ENCODE data around the gene OR51B5.
A peak's percentile ranks its signal among the peaks of the same experiment; 100 is the strongest.
"Not testable (repeated sequence)": the region's sequence is repeated elsewhere in the genome, so short reads cannot be mapped to it uniquely, and the experiment has no call there.

The OR51B5 gene, protein sequence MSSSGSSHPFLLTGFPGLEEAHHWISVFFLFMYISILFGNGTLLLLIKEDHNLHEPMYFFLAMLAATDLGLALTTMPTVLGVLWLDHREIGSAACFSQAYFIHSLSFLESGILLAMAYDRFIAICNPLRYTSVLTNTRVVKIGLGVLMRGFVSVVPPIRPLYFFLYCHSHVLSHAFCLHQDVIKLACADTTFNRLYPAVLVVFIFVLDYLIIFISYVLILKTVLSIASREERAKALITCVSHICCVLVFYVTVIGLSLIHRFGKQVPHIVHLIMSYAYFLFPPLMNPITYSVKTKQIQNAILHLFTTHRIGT

GRCh38 chr11:5343474-5344335, at the start of gene OR51B5:
TSS of gene OR51B5 (minus strand) at chr11:5343524. CDS start at chr11:5343524, 0 bp downstream.
- DNase-seq (ENCODE audit: low spot score): no peak

- DNase-seq (ENCODE audit: low spot score): no peak
Observed at GRCh38 chr11:5390210-5390609, 46.9 kb upstream of the OR51B5 start.

DNA sequence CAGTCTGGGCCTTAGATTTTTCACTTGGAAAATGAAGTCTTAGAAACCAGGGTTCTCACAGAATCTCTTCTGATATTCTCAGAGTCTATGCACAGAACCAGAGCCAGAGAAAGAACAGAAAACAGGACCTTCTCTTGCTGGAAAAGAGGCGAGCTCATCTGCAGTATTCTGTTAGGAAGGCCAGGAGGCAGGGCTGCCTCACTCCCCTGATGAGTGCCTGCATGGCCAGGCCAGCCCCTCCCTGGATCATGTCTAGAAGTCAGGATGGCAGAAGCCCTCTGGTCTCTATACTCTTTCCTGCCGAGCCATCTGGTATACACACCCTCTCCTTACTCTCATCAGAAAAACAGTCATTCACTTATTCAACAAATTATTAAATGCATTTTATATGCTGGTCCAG, 41.0 kb upstream of the OR51B5 start:
- no peak for DNase-seq (ENCODE audit: low spot score)

DNA sequence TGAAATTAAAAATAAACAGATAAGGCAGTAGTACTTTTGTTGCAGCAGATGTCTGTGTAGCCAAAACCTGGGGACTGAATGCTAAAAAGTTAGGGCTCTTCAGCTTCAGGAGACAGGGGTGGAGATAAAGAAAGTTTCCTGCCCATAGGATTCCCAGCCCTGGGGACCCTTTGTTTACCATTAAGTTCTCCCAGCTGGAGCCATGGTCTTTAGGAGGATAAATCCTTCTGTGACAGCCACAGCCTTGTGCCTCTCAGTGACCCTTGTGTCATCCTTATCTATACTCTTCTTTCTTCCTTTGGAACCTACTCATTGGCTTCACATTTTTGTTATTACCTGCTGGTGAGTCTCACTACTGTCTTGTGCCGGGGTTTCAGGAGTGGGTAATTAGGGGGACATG, 40.3 kb upstream of the OR51B5 start, which contains the start of gene OR51M1:
TSS of gene OR51M1 (plus strand) at position 237 of the 400 bp plus-strand sequence. CDS start 5,587 bp downstream, outside the sequence.
- DNase-seq (ENCODE audit: low spot score): no peak

DNA sequence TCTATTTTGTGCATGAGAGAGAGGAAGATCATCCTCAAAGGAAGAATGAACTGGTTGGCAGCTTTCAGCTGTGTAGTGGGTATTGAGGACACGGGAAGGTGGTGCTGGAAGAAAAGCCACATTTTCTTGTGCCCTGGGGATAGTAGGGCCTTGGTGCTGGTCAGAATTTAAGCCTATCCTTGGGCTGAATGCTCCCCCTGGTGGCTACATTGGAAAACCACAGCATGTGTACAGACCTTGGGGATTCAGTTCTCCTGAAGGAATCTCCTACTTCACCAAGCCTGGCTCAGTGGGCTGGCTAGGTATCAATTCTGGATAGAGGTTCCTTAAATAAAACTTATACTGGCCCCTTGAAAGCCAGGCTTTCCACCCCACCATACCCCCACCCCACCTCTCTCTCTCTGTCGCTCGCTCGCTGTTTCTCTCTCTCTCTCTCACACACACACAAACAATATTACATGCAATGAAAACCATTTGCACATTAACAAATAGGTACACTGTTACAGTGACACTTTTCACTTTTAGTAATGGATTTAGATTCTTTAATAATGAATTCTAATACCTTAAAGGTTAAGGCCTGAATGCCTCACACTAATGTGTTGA, 37.5 kb upstream of the OR51B5 start:
- peak; percentile 35 for DNase-seq (ENCODE audit: low spot score)

GRCh38 chr11:5369789-5370188, 26.5 kb upstream of the OR51B5 start:
- DNase-seq (ENCODE audit: low spot score): no peak

DNA sequence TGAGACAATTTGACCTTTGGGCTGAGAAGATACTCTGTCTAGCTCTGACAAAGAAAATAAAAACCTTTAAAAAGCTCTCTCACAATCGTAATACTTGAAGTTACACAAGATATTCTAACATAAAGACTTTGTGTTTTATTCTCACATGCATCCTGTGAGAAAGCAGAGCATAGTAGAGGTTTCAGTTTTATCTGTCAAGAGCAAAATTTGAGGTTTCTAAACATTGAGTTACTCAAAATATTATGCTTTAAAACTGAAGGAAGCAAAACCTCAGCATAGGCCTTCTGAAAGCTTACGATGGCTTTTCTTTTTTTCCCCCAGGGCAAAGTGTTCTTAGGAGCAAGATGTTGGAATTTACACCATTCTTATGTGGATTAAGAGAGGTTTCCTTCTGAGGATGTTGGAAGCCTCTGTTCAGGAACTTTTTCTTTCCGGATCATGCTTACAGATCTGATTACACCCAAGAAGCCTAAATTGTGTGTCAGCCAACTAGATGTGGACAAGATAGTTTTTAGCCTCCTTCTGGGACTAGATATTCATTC, 25.2 kb upstream of the OR51B5 start:
- DNase-seq (ENCODE audit: low spot score): no peak

GRCh38 chr11:5367448-5368074, 24.2 kb upstream of the OR51B5 start:
- no peak for DNase-seq (ENCODE audit: low spot score)

DNA sequence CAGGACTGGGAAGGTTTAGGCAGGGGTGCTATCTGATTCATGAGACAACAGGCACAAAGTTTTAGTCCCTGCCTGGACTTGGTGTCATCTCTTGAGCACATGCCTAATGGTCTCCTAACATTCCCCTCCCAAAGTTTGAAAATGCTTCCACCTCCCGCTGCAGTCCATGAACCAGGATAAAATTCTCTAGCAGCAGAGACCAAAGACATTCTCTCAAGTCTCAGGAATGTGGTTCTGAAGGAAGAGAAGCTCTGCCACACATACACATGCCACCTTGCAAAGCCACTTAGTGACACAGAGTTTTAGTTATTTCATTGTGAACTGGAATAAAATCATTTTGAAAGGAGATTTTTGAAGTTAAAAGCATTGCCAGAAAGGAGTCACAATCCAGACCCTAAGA, 23.5 kb upstream of the OR51B5 start:
- DNase-seq (ENCODE audit: low spot score): no peak

DNA sequence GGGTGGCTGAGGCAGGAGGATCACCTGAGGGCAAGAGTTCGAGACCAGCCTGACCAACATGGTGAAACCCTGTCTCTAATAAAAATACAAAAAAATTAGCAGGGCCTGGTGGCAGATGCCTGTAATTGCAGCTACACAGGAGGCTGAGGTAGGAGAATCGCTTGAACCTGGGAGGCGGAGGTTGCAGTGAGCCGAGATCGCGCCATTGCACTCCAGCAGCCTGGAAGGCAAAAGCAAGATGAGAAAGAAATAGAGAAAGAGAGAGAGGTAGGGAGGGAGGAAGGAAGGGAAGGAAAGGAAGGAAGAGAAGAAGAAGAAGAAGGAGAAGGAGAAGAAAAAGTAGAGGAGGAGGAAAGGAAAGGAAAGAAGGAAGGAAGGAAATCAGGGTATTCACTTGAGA, 23.0 kb upstream of the OR51B5 start:
- DNase-seq (ENCODE audit: low spot score): not testable (repeated sequence)

GRCh38 chr11:5364214-5364613, 20.9 kb upstream of the OR51B5 start:
- no peak for DNase-seq (ENCODE audit: low spot score)

GRCh38 chr11:5363679-5364078, 20.4 kb upstream of the OR51B5 start:
- DNase-seq (ENCODE audit: low spot score): no peak

GRCh38 chr11:5362017-5362625, 18.8 kb upstream of the OR51B5 start:
- no peak for DNase-seq (ENCODE audit: low spot score)

GRCh38 chr11:5356031-5356430, 12.7 kb upstream of the OR51B5 start:
- DNase-seq (ENCODE audit: low spot score): not testable (repeated sequence)

DNA sequence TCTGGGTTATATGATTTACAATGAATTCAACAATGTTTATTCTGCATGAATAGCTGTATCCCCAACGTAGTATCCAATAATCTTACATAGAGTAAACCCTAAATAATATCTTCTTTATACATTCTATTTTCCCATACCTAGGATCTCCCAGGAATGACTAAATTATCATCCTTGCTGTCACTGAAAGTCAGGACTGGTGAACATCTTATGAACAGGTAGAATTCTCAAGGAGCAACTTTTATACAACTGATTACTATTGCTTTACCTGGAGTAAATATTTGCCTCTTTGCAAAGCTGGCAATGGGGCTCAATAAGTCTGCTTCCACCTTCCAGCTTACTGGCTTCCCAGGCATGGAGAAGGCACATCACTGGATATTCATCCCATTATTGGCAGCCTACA, 7.9 kb upstream of the OR51B5 start, which contains the start of gene OR51B6:
TSS of gene OR51B6 (plus strand) at position 301 of the 400 bp plus-strand sequence. CDS start at position 301, 0 bp downstream.
- DNase-seq (ENCODE audit: low spot score): no peak

DNA sequence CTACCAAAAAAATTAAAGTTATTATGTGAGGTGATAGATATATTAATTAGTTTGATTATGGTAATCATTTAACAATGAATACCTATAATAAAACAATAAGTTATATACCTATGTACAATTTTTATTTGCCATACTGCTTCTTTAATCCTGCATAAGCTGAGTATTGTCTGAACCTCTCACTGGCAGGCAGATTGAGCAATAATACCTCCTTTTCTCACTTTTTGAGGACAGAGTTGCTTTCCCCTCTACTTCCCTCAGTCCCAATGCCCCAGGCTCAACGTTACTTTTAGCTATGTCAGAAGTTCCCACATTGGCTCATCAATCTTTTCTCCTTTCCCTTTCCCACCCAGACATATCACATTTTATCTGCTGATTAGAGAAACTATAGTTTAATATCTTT, 6.2 kb upstream of the OR51B5 start:
- no peak for DNase-seq (ENCODE audit: low spot score)

DNA sequence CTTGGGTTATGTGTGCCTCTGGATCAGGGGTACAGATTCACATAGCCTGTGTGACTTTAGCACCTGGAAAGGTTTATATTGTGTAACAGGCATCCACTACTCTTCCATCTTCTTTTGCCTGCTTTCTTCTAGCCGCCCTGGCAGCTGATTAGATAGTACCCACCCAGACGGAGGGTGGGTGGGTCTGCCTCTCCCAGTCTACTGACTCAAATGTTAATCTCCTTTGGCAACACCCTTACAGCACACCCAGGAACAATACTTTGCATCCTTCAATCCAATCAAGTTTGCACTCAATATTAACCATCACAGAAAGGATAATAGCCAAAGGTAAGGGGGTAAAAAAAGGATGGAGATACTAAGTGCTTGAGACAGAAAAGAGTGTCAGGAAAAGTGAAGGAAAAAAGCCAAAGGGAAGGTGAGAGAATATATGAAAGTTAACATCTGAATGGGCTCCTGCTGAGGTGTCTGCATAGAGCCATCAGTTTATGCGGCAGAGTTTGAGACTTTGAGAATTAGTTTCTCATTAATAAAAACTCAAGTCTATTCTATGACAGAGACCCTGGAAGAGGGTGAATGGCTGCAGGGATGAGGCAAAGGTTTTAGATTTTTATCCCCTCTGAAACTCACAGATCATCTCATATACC, 5.3 kb upstream of the OR51B5 start:
- DNase-seq (ENCODE audit: low spot score): no peak

DNA sequence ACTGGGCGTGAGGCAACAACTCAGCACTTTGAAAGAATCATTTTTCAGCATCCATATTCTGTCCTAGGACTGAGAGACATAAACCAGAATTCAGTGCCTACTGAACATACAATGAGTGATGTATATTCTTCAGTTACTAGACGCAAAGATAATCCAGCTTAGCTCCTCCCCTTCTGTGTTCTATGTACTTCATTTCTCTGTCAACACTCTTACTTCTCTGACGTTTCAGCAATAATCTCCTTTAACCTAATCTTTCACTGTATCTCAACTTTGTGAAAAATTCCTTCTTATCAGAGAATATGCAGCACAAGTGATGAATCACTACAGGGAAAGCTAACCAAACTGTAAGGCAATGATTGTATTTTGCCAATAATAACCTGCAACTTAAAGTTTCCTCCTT, 2.5 kb upstream of the OR51B5 start:
- DNase-seq (ENCODE audit: low spot score): no peak

DNA sequence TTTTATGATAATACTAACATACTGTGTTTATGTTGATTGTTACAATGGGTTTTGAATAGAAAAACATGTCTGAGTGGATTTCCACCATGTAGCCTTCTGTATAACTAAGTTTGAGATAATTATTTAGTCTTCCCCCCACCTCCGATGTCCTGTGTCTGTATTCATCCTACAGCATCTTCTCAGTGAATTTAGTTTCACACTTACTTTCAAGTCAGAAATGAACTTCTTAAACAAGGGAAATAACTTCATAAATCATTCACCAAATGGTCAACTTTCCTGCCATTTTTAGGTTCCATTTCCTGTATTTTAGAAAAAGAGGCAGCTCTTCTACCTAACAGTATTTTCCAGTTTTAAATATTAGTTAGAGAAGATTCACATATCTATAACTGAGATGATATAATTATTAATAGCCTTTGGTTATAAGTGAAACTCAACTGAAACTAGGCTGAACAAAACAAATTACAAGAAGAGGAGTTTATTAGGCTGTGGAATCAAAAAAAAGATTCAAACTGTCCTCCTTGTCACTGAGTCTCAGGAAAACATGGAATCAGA, 3.5 kb downstream of the OR51B5 start:
- DNase-seq (ENCODE audit: low spot score): no peak

DNA sequence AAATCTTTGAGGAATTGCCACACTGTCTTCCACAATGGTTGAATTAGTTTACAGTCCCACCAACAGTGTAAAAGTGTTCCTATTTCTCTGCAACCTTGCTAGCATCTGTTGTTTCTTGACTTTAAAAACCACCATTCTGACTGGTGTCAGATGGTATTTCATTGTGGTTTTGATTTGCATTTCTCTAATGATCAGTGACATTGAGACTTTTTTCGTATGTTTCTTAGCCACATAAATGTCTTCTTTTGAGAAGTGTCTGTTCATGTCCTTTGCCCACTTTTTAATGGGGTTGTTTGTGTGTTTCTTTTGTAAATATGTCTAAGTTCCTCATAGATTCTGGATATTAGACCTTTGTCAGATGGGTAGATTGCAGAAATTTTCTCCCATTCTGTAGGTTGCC, 6.1 kb downstream of the OR51B5 start:
- DNase-seq (ENCODE audit: low spot score): not testable (repeated sequence)

DNA sequence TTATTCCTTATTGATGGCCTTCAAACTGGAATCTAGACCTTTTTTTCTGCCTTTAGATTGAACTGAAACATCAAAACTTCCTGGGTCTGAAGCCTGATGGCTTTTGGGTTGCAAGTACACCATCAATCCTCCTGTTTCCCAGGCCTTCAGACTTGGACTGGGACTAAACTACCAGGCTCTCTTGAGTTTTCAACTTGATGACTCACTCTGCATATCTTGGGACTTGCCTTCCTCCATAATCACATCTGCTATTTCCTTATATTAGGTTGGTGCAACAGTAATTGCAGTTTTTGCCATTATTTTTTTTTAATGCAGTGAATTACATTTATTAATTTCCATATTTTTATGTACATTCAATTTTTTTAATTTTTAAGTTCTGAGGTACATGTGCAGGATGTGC, 7.0 kb downstream of the OR51B5 start:
- no peak for DNase-seq (ENCODE audit: low spot score)
